OCI-LY3 (cell line): Measurements from ENCODE around the gene MOCS2.

Source experiments
- H2AFZ ChIP-seq: fragments of 200-600, 300-600 bp; shearing (Covaris generic); 2 replicates; pipeline ENCODE4 v1.6.0; 2014; ENCODE audit warnings: antibody characterized with exemption, low read depth, low read length
- H3K27ac ChIP-seq: fragments of 200-600, 300-600 bp; sonication (generic); 2 replicates; pipeline ENCODE4 v1.5.1; 2014; ENCODE audit warnings: mild to moderate bottlenecking, low read length, moderate library complexity, mixed read lengths
- H3K27me3 ChIP-seq: fragments of 200-600, 300-600 bp; sonication (generic); 2 replicates; pipeline ENCODE4 v1.6.1; 2014; ENCODE audit warnings: low read depth, low read length, mixed read lengths
- H3K36me3 ChIP-seq: fragments of 200-600, 300-600 bp; sonication (generic); replicated peaks from 2 replicates; pipeline ENCODE3; 2014; ENCODE audit warnings: low read depth, low read length, mixed read lengths
- H3K4me1 ChIP-seq: fragments of 300-600, 200-600 bp; sonication (generic); 2 replicates; pipeline ENCODE4 v1.6.1; 2014; ENCODE audit warnings: low read length, mixed read lengths
- H3K4me2 ChIP-seq: fragments of 200-600, 300-600 bp; sonication (generic); 2 replicates; pipeline ENCODE4 v1.6.1; 2014; ENCODE audit warnings: low read length, mixed read lengths
- H3K4me3 ChIP-seq: fragments of 300-600, 200-600 bp; sonication (generic); 2 replicates; pipeline ENCODE4 v1.5.1; 2014; ENCODE audit warnings: antibody characterized with exemption, mild to moderate bottlenecking, low read length, moderate library complexity
- H3K79me2 ChIP-seq: fragments of 300-600, 200-600 bp; shearing (Covaris generic); 2 replicates; pipeline ENCODE4 v1.6.1; 2014; ENCODE audit warnings: mild to moderate bottlenecking, low read length, mixed read lengths
- H3K9ac ChIP-seq: fragments of 300-600, 200-600 bp; shearing (Covaris generic); 2 replicates; pipeline ENCODE4 v1.6.0; 2014; ENCODE audit warnings: mild to moderate bottlenecking, low read length, moderate library complexity
- H3K9me3 ChIP-seq: fragments of 200-600, 300-600 bp; shearing (Covaris generic); 2 replicates; pipeline ENCODE4 v1.6.1; 2014; ENCODE audit warnings: low read length, mixed read lengths; ENCODE audit not compliant: insufficient read depth
- H4K20me1 ChIP-seq: fragments of 200-600, 300-600 bp; sonication (generic); 2 replicates; pipeline ENCODE4 v1.6.1; 2016; ENCODE audit warnings: low read length, mixed read lengths; ENCODE audit not compliant: insufficient read depth
- EZH2phosphoT487 ChIP-seq: fragments of 200-600 bp; shearing (Covaris generic); IDR thresholded peaks from 2 replicates; pipeline ENCODE4 v1.6.1; 2018; ENCODE audit warnings: antibody characterized with exemption, mixed run types, low read depth
- TF ChIP-seq, protein P1 (sequence below): fragments of 200-600, 300-600 bp; sonication (generic); IDR thresholded peaks from 2 replicates; pipeline ENCODE4 v1.5.1; 2014; ENCODE audit warnings: antibody characterized with exemption, low read length, low read depth

The MOCS2 gene

DNA sequence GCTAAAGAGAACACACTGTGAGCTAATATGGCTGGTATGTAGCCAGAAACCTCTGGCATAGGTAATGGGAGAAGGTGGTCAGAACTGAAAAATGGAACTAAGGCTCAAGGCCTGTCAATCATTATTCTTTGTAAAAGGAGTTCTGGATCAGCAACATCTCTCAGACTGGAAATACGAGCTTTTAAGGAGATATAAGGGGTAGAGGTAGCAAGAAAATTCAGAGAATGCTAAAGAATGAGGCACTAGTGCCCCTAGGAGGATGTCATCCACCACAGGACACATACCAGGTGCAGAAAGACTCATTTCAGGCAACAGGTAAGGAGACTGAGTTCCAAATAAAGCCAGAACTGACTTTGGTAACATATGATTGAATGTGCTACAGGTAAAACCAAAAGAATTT lies 18.9 kb upstream of the MOCS2 start:
- no peaks in the 10 kb centered on the region for H4K20me1 ChIP-seq
- no peak overlapping the region for H3K27ac ChIP-seq
- no peak overlapping the region for H3K4me3 ChIP-seq
- H3K27me3 ChIP-seq, result no peaks in the 10 kb centered on the region
- no peaks in the 10 kb centered on the region for H3K9me3 ChIP-seq
- H3K9ac ChIP-seq, result no peak overlapping the region
- no peak overlapping the region for H2AFZ ChIP-seq
- no peak overlapping the region for H3K4me2 ChIP-seq
- H3K4me1 ChIP-seq, result no peaks in the 10 kb centered on the region
- no peaks in the 10 kb centered on the region for H3K79me2 ChIP-seq
- TF ChIP-seq EZH2phosphoT487, result no peak
- TF ChIP-seq, protein P1, sequence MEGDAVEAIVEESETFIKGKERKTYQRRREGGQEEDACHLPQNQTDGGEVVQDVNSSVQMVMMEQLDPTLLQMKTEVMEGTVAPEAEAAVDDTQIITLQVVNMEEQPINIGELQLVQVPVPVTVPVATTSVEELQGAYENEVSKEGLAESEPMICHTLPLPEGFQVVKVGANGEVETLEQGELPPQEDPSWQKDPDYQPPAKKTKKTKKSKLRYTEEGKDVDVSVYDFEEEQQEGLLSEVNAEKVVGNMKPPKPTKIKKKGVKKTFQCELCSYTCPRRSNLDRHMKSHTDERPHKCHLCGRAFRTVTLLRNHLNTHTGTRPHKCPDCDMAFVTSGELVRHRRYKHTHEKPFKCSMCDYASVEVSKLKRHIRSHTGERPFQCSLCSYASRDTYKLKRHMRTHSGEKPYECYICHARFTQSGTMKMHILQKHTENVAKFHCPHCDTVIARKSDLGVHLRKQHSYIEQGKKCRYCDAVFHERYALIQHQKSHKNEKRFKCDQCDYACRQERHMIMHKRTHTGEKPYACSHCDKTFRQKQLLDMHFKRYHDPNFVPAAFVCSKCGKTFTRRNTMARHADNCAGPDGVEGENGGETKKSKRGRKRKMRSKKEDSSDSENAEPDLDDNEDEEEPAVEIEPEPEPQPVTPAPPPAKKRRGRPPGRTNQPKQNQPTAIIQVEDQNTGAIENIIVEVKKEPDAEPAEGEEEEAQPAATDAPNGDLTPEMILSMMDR, result no peak
- H3K36me3 ChIP-seq, result no peaks in the 10 kb centered on the region

DNA sequence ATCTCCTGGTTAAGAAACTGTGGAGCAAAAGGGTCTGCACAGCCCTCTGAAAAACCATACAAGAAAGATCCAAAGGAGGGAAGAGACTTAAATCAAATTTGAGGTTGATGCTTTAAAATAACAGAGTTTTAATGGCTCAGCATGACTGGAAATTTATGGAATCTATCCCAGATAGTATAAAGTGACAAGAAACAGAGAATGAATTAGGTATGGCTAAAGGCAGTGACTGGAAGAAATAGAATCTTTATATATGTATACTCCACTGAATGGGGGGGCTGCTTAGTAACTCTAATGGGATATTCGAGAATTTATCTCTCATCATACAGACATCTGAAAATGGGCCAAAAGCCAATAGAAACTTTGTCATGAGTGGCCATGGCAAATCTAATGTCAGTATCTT lies 17.6 kb upstream of the MOCS2 start:
- no peaks in the 10 kb centered on the region for H3K4me1 ChIP-seq
- no peak overlapping the region for H3K4me3 ChIP-seq
- no peak overlapping the region for H2AFZ ChIP-seq
- no peaks in the 10 kb centered on the region for H3K36me3 ChIP-seq
- no peaks in the 10 kb centered on the region for H3K27me3 ChIP-seq
- no peak for TF ChIP-seq EZH2phosphoT487
- TF ChIP-seq, protein P1, result no peak
- no peaks in the 10 kb centered on the region for H4K20me1 ChIP-seq
- no peak overlapping the region for H3K27ac ChIP-seq
- H3K9me3 ChIP-seq, result no peaks in the 10 kb centered on the region
- no peak overlapping the region for H3K9ac ChIP-seq
- no peak overlapping the region for H3K4me2 ChIP-seq
- no peaks in the 10 kb centered on the region for H3K79me2 ChIP-seq

DNA sequence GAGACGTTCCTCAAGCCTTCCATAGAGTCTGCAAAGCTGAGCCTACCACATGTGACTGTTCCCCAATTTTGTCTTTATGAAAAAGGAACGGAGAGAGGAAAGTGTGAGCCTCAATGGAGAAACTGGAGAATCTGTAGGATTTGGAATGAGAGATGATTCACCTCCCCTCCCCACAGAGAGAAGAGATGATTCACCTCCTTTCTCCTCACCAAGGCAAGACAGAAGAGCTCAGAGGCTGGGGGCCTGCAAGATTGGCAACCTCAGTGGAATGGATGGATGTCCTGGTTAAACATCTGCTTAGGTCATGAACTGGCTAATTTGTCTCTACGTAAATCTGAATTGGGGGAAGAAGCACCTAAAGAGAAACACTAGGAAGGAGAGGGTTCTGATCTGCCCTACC lies 17.0 kb upstream of the MOCS2 start:
- Histone ChIP-seq H3K4me2 (no peak overlapping the region), H4K20me1 (no peaks in the 10 kb centered on the region), H3K4me3 (no peak overlapping the region), H3K79me2 (no peaks in the 10 kb centered on the region), H3K27me3 (no peaks in the 10 kb centered on the region), H3K9ac (no peak overlapping the region), H3K9me3 (no peaks in the 10 kb centered on the region), H3K36me3 (no peaks in the 10 kb centered on the region), H2AFZ (no peak overlapping the region), H3K27ac (no peak overlapping the region), H3K4me1 (no peaks in the 10 kb centered on the region)
- TF ChIP-seq, protein P1, result no peak
- no peak for TF ChIP-seq EZH2phosphoT487

DNA sequence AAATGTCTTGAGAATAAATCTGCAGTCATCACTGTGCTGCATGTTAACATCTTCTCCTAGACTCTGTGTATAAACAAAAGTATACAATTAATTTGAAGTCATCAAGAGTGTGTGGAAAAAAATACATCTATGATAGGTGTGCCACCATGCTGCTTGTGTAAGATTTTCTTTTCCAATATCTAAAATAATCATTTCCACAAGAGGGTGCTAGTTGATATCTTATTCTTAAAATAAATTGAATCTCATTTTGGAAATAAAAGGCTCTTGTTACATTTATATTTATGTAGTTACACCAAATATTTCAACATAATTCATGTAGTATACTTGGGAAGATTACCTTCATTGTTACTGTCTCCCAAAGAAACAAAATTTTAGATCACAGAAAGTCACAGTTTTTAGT lies 14.1 kb upstream of the MOCS2 start:
- H3K36me3 ChIP-seq, result no peaks in the 10 kb centered on the region
- no peak overlapping the region for H3K9ac ChIP-seq
- TF ChIP-seq EZH2phosphoT487, result no peak
- TF ChIP-seq, protein P1, result peak; percentile 28
- H2AFZ ChIP-seq, result no peak overlapping the region
- H3K4me2 ChIP-seq, result no peak overlapping the region
- H3K27me3 ChIP-seq, result no peaks in the 10 kb centered on the region
- no peaks in the 10 kb centered on the region for H4K20me1 ChIP-seq
- no peaks in the 10 kb centered on the region for H3K4me1 ChIP-seq
- H3K9me3 ChIP-seq, result no peaks in the 10 kb centered on the region
- no peak overlapping the region for H3K27ac ChIP-seq
- H3K4me3 ChIP-seq, result no peak overlapping the region
- H3K79me2 ChIP-seq, result no peaks in the 10 kb centered on the region
